Measurements from ENCODE around the gene MYADML2. TPM values are rescaled to one million over a fixed set of nuclear protein-coding genes. Genes with fewer than 3 reads are reported as not detected.

Gene MYADML2
- total RNA-seq, 1 donor from 2014 or later, result not detected

GRCh38 chr17:81903896-81904599 is 43.0 kb downstream of the MYADML2 start:
- no peak for DNase-seq (ENCODE audit: low spot score)
- Mint-ChIP-seq H3K27ac (ENCODE audit: unreplicated experiment) (no peak overlapping the region), H3K4me1 (ENCODE audit: unreplicated experiment) (no peaks in the 10 kb centered on the region), H3K27me3 (ENCODE audit: unreplicated experiment) (peaks cover 14% of the 10 kb centered on the region), H3K9me3 (ENCODE audit: unreplicated experiment) (no peaks in the 10 kb centered on the region), H3K4me3 (ENCODE audit: unreplicated experiment) (no peak overlapping the region), H3K36me3 (ENCODE audit: low read depth, unreplicated experiment) (peaks cover 11% of the 10 kb centered on the region)
- no peak for TF ChIP-seq CTCF (IDR thresholded peaks at IDR 0.05; ENCODE audit: unreplicated experiment)

DNA sequence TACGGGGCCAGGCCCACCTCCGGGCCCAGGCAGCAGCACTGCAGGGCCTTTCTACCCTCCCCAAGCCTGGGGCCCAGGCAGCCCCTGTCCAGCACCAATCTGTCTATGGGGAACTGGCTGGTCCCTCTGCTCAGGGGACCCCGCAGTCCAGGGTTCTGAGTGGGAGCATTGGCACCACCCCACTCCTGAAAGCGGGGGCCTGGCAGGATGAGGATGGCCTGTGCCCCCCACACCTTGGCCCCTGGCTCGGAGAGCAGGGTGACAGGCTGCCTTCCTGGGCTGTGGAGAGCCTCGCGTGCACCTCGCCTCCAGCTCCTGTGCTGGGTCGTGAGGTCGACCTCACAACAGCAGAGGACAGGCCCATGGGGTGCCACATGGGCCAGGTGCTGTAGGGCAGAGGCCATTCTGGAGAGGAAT is 43.6 kb downstream of the MYADML2 start:
- Mint-ChIP-seq H3K9me3 (ENCODE audit: unreplicated experiment) (no peaks in the 10 kb centered on the region), H3K27me3 (ENCODE audit: unreplicated experiment) (peaks cover 14% of the 10 kb centered on the region), H3K36me3 (ENCODE audit: low read depth, unreplicated experiment) (peaks cover 11% of the 10 kb centered on the region), H3K4me3 (ENCODE audit: unreplicated experiment) (no peak overlapping the region), H3K4me1 (ENCODE audit: unreplicated experiment) (no peaks in the 10 kb centered on the region), H3K27ac (ENCODE audit: unreplicated experiment) (no peak overlapping the region)
- DNase-seq (ENCODE audit: low spot score), result no peak
- TF ChIP-seq CTCF (IDR thresholded peaks at IDR 0.05; ENCODE audit: unreplicated experiment), result no peak

DNA sequence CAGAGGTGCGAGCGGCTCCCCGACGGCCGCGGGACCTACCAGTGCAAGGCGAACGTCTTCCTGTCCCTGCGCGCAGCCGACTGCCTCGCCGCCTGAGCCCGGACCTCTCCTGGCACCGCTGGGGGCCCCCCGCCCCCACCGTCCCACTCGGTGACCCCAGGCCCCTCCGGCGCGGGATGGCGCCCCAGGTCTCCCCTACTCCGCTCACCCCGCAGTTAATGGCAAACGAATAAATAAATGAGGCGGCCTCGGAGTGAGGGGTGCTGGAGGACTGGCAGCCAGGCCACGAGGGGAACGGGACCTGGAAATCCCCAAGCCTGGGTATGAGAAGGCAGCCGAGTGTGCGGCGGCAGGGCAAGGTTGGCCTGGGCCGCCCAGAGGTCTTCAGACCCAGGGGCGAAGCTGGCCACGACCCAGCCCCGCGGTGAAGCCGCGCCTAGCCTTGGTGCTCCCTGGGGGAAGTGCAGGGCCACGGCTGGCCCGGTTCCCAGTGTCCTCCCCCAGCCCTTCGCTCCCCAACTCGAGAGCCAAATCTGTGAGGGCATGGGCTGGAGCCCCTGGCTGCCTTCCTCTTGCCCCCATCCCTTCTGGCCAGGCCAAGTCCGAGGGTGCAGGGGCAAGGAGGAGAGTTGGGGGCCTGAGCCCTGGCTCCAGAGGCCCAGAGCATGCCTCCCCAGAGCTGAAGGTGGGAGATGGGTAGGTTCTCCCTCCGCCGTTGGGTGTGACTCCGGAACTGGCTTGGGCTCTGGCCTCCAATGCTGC is 44.2 kb downstream of the MYADML2 start:
- peaks cover 14% of the 10 kb centered on the region for H3K27me3 Mint-ChIP-seq (ENCODE audit: unreplicated experiment)
- TF ChIP-seq CTCF (IDR thresholded peaks at IDR 0.05; ENCODE audit: unreplicated experiment), result no peak
- DNase-seq (ENCODE audit: low spot score), result no peak
- H3K4me1 Mint-ChIP-seq (ENCODE audit: unreplicated experiment), result no peaks in the 10 kb centered on the region
- no peak overlapping the region for H3K27ac Mint-ChIP-seq (ENCODE audit: unreplicated experiment)
- H3K36me3 Mint-ChIP-seq (ENCODE audit: low read depth, unreplicated experiment), result peaks cover 15% of the 10 kb centered on the region
- H3K4me3 Mint-ChIP-seq (ENCODE audit: unreplicated experiment), result no peak overlapping the region
- no peaks in the 10 kb centered on the region for H3K9me3 Mint-ChIP-seq (ENCODE audit: unreplicated experiment)

GRCh38 chr17:81902023-81902652 is 44.9 kb downstream of the MYADML2 start, which contains the start of gene NPB:
NPB (plus strand) TSS chr17:81902238; CDS start chr17:81902278, 40 bp downstream.
- Mint-ChIP-seq H3K9me3 (ENCODE audit: unreplicated experiment) (no peaks in the 10 kb centered on the region), H3K27ac (ENCODE audit: unreplicated experiment) (no peak within 1 kb of the TSS), H3K4me1 (ENCODE audit: unreplicated experiment) (no peaks in the 10 kb centered on the region), H3K27me3 (ENCODE audit: unreplicated experiment) (peaks cover 14% of the 10 kb centered on the region), H3K36me3 (ENCODE audit: low read depth, unreplicated experiment) (peaks cover 16% of the 10 kb centered on the region), H3K4me3 (ENCODE audit: unreplicated experiment) (no peak within 1 kb of the TSS)
- no peak for DNase-seq (ENCODE audit: low spot score)
- no peak for TF ChIP-seq CTCF (IDR thresholded peaks at IDR 0.05; ENCODE audit: unreplicated experiment)

All from endothelial cell (in vitro differentiated cells).